ENCODE measurements around the gene LHX3. TPM values are rescaled to one million over a fixed set of nuclear protein-coding genes. Genes with fewer than 3 reads are reported as not detected.
A peak's percentile ranks its signal among the peaks of the same experiment; 100 is the strongest.

Gene LHX3
- total RNA-seq, 1 experiment from 2014 or later, result not detected

GRCh38 chr9:136231478-136232297 is 26.8 kb upstream of the LHX3 start:
- Mint-ChIP-seq H3K4me3 (no peak overlapping the region), H3K9me3 (no peaks in the 10 kb centered on the region)
- no peak for TF ChIP-seq CTCF (conservative IDR thresholded peaks at IDR 0.05)

More at GRCh38 chr9:136231478-136232297, 26.8 kb upstream of the LHX3 start:
- Histone ChIP-seq H3K27me3 (ENCODE audit: insufficient read depth, low read length) (no peaks in the 10 kb centered on the region), H3K4me2 (ENCODE audit: insufficient read depth, insufficient read length, low read length) (no peak overlapping the region), H3K14ac (ENCODE audit: insufficient read depth, low read length) (no peak overlapping the region), H3T11ph (ENCODE audit: low read length) (no peak overlapping the region), H2BK5ac (ENCODE audit: insufficient read length, low read length) (no peak overlapping the region), H4K5ac (ENCODE audit: insufficient read length, low read depth, low read length) (no peak overlapping the region), H4K20me1 (ENCODE audit: control insufficient read depth, insufficient read depth, insufficient read length) (no peaks in the 10 kb centered on the region), H2BK15ac (ENCODE audit: low read depth, low read length) (no peak overlapping the region), H4K91ac (ENCODE audit: insufficient read length, low read depth, low read length) (no peak overlapping the region), H2BK12ac (ENCODE audit: insufficient read length, low read depth, low read length) (no peak overlapping the region), H3K9me3 (ENCODE audit: control insufficient read depth, low read depth, low read length) (no peaks in the 10 kb centered on the region), H2BK120ac (ENCODE audit: low read depth, low read length, poor library complexity, severe bottlenecking) (no peak overlapping the region), H3K27ac (ENCODE audit: insufficient read length, low read depth, low read length) (no peak overlapping the region), H3K56ac (ENCODE audit: insufficient read length, low read depth, low read length) (no peak overlapping the region), H2AK5ac (ENCODE audit: insufficient read length, low read length) (no peak overlapping the region), H3K79me2 (ENCODE audit: insufficient read depth, low read length) (peaks cover 4% of the 10 kb centered on the region; the same call in 1 of the 2 replicates), H4K8ac (replicated peaks; ENCODE audit: insufficient read length, low read depth, low read length) (no peak overlapping the region), H3K4ac (ENCODE audit: low read depth, low read length) (no peak overlapping the region), H2BK20ac (ENCODE audit: low read depth, low read length, poor library complexity, severe bottlenecking) (no peak overlapping the region), H3K79me1 (ENCODE audit: insufficient read depth, low read depth, low read length, poor library complexity, severe bottlenecking) (no peaks in the 10 kb centered on the region), H3K23me2 (ENCODE audit: insufficient read length, low read depth, low read length, poor library complexity, severe bottlenecking) (no peaks in the 10 kb centered on the region), H3K4me1 (ENCODE audit: insufficient read depth, low read length) (no peaks in the 10 kb centered on the region), H2AFZ (ENCODE audit: low read length) (no peak overlapping the region), H3K9ac (ENCODE audit: extremely low read depth, insufficient read length, low read length) (no peak overlapping the region), H3K18ac (ENCODE audit: insufficient read length, low read depth, low read length) (no peak overlapping the region), H3K23ac (ENCODE audit: insufficient read length, low read depth, low read length) (no peak overlapping the region)
- H3K27ac Mint-ChIP-seq, result peak overlapping the region; percentile 40 to 96 (median 62); a peak in 5 of 7 replicates
- no CpG with 5 or more reads among the region's 31 CpGs for WGBS (ENCODE audit: extremely low coverage, insufficient read length, low lambda C conversion rate)
- no peak for DNase-seq
- H3K36me3 Mint-ChIP-seq (ENCODE audit: insufficient read depth in 1 of 3, low read depth in 3 of 3), result peaks cover 11 to 28% (median 21%) of the 10 kb centered on the region in 3 experiments
- H3K27me3 Mint-ChIP-seq (ENCODE audit: low read depth), result no peaks in the 10 kb centered on the region
- peaks cover 9 to 12% of the 10 kb centered on the region in 2 experiments for H3K4me1 Mint-ChIP-seq

Data from H9 (cell line).